HG02852 (cell line): ENCODE results near the gene TRIO.
A peak's percentile ranks its signal among the peaks of the same experiment; 100 is the strongest.

ENCODE experiments used
- ATAC-seq: cut with Tn5 transposase; IDR thresholded peaks from one replicate; pipeline ENCODE4 v1.9.1; 2021; ENCODE audit warnings: mild to moderate bottlenecking, moderate library complexity; ENCODE audit not compliant: unreplicated experiment

Gene TRIO

DNA sequence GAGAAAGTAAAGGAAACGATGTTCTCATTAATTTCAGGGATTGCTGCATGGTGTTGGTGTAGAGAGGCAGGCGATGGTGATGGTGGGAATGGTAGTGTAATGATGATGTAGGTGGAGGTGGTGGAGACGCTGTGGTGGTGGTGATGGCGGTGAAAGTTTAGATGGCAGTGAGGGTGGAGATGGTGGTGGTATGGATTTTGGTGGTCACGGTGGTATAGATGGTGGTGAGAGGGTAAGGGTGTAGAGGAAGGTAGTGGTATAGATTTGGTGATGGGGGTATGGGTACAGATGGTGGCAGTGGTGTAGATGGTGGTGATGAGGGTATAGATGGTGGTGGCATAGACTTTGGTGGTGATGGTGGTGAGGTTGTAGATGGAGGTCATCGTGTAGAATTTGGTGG, 259.3 kb downstream of the TRIO start:
- no peak for ATAC-seq

- no peak for ATAC-seq
Measured at GRCh38 chr5:14404780-14405179, 261.6 kb downstream of the TRIO start.

- ATAC-seq: no peak
Measured at GRCh38 chr5:14405267-14405666, 262.1 kb downstream of the TRIO start.

DNA sequence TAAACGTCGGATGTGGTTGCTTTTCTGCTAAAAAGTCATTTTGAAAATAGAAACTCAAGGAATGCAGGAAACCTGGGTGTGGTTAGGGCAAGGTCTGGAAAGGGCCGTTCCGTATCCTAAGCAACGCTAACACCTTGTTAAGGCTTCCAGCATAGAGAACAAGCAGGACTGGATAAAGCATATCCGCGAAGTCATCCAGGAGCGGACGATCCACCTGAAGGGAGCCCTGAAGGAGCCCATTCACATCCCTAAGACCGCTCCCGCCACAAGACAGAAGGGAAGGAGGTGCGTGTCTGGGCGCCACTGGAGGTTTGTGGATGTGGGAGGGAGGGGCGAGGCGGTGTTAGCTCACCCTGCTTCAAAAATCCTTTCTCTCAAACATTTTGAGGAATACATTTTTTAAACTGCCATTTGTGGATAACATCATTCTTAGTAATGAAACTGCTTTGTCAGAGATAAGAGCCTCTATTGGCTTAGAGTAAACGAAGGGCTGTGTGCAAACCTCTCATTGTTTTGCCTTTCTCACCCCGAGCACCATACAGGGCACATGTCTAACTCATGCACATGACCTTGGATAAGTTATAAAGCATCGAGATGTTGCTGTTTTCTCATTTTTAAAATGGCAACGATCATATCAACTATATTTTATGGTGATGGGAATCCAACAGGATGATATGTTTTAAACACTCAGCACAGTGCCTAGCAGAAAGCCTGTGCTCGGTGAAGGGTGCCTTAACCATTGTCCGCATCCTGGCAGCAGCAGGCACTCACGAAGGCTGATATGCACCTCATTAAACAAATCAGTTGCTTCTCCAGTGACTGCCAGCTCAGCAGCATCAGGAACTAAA, 262.8 kb downstream of the TRIO start:
- no peak for ATAC-seq

GRCh38 chr5:14406554-14406849, 263.4 kb downstream of the TRIO start:
- ATAC-seq: no peak

DNA sequence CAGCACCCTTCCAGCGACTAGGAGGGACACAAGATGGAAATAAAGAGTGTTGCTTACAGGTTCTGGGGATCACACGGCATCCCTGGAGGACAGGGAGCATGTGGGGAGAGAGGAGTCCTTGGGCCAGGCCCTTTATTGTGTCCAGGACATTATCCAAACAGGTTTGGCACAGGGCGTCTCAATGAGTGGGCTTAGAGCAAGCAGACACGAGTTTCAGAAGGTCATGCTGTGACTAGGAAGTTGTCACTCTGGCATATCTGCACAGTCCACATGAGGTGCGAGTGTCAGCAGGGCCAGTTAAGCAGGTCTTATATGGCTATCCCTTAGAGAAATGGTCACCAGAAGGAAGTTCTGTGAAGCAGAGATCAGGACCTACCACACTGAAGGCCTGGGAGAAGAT, 263.9 kb downstream of the TRIO start:
- ATAC-seq: no peak

DNA sequence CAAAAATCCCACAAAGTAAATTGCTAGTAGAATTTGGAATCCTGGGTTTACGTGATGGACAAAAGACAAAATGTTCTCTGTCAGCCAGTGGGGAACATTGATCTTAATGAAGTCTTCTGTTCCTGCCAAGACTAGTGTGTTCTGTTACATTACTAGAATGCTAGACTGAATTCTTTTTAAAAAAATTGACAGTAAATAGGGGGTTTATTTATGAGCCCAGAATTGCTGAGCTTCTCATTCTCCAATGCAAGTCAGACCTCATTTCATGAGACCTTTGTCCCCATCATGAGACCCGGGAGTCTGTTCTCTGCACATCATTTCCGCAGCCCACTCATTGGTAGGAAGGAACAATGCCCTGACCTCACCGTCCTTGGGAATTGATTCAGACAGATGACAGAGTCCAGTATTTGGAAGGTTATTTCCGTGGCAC, 264.6 kb downstream of the TRIO start:
- no peak for ATAC-seq

GRCh38 chr5:14408969-14409586, 265.9 kb downstream of the TRIO start:
- no peak for ATAC-seq

DNA sequence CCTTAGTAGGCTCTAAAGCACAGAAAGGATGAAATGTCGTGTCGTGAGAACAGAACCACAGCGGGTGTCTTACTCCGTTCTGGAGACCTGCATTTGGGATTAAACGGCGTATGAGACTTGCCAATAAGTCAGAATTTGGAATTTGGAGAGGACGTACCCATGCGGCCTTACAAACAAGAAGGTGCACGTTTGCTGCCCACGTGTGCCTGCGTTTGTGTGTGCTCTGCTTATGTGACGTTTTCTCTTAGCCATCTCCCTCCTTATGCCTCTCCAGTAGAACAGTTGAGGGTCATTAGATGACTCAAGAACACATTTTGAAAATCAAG, 266.9 kb downstream of the TRIO start:
- no peak for ATAC-seq

DNA sequence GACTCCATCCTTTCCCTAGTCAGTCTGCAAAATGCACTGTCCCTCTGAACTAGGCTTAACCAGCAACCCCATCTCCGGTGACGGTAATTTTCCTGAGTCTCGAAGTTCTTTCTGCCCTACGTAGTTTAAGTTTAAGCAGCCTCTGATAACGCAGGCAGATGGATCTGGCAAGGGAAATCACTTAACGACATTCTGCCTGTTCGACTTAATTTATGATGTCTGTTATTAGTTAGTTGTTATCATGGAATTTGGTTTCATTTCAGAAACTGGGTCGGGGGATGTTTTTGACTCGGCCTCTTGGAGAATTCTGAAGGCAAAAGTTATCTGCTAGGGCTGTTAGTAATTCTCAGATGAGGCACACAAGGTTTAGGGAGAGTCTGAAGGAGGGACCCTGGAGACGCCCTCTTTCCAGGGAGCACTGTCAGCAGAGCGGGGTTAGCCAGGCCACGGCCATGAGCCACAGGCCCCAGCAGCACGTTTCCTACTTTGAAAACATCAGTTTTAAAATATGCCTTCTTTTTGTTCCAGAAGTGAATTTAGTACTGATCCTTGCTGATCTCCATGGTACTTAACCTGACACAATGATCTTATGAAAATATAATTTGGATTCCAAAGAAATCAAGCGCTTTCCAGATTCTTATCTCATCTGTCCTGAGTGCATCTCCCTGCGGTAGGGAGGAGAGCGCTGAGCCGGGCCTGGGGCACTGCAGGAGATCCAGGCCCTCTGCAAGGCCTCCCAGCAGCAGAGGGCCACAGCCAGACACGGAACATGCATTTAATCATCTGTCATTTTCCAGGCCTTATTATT, 267.5 kb downstream of the TRIO start:
- no peak for ATAC-seq

- no peak for ATAC-seq
Measured at GRCh38 chr5:14411216-14411615, 268.1 kb downstream of the TRIO start.

DNA sequence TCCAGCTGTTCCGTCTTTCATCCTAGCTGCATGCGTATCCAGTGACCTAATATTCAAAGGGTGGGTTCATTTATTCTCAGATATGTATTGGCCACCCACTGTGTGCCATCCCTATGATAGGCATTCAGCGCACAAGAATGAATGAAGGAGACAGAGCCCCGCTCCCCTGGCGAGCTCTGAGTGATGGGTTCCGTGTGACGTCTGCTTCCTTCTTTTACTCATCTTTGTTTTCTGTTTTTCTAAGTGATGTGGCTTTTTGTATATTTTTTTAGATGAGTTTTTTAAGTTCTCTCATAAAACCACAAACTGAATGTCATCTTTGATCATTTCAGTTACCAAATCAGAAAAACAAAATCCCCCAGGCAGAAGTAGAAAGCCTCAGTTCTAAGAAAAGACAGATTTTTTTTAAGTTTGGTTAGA, 270.2 kb downstream of the TRIO start:
- no peak for ATAC-seq

GRCh38 chr5:14414007-14414406, 270.9 kb downstream of the TRIO start:
- ATAC-seq: no peak

- ATAC-seq: peak; percentile 12
Measured at GRCh38 chr5:14414656-14415023, 271.5 kb downstream of the TRIO start.

DNA sequence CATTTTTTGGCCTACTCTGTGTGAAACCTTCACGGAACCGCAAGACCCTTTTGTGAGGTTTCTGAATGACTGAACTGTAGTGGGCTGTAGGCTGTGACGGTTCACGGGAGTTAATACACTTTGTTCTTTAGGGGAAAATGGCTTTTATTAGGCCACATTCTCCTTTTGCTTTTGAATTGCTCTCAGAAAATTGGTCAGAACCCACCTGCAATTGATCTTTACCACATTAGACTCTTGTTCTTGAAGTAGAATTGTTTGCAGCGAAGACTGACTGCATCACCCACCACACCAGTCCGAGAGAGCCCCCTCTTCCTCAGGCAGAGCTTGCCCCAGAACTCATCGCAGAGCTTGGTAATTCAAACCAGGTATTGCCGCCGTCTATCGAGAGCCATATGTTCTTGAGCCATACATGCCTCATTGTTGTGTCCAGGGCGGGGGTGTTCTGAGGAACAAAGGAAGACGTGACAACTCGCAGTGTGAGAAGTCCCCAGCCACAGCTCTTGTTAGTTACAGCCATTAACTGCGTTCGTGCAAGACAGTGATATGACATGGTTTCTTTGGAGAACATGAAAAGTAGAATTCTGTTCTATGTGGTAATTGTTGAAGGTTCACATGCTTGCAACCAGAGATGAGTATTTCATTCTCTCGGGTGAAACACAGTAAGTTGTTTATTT, 272.0 kb downstream of the TRIO start:
- ATAC-seq: peak; percentile 85

GRCh38 chr5:14415698-14416074, 272.5 kb downstream of the TRIO start:
- no peak for ATAC-seq

DNA sequence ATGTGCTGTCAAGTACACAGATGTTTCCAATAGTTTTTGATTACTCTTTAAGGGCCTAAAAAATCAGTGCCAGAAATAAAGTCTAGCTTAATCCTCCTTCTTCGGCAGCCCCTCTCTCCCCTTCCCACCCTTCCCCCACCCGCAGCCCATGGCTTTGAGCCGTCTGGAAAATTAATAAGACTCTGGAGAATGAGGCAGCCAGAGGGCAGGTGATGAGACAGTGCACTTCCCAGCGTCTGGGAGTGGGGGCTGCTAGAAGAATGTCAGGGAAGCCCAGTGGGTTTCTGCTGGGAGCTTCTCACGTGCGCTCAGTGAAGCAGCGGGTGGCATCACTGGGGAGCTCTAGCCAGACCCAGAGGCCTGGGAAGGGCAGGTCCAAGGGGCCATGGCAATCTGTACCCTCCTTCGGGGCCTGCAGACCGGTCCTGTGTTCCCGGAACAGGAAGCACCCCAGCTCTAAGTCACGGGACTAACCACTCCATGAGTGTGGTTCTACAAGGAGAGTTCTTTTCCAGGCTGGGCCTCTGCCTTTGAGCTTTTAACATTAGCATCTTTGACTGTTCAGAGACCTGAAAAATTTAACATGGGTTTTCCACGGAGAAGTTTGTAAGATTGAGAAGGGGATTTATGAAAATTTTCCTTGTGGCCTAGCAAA, 273.6 kb downstream of the TRIO start:
- ATAC-seq: no peak

DNA sequence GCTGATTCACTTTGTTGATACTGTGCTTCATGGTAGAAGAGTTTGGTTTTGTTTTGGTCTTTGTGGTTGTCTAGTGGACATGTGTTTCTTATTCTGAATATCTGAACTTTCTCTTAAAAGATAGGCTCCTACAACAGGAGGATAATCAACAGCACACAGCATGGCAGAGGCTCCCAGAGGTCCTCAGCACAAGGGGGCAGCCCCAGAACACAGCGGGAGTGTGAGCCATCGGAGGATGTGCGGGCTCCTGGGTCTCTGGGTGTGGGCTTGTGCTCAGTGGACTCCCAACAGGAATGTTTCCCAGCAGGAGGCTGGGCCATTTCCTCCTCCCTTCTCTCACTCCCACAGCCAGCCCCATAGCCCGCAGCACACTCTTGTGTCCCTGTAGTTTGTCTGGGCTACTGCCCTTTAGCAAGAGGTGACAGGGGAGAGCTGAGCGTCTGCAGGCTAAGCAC, 274.2 kb downstream of the TRIO start:
- ATAC-seq: no peak

GRCh38 chr5:14417792-14418765, 274.9 kb downstream of the TRIO start:
- no peak for ATAC-seq

- no peak for ATAC-seq
Measured at GRCh38 chr5:14419686-14420085, 276.5 kb downstream of the TRIO start.
